ENCODE results near the gene RPS16.

The RPS16 gene

GRCh38 chr19:39434123-39435076 lies 1.3 kb downstream of the RPS16 start:
- H3K4me3 ChIP-seq (ENCODE audit: low read depth, low read length): peak overlapping the region; percentile 99
- no peak for TF ChIP-seq CTCF (conservative IDR thresholded peaks at IDR 0.05; ENCODE audit: low read depth, low read length)
- no peak for DNase-seq (ENCODE audit: low read depth)

GRCh38 chr19:39433480-39434079 lies 2.2 kb downstream of the RPS16 start:
- no peak for TF ChIP-seq CTCF (conservative IDR thresholded peaks at IDR 0.05; ENCODE audit: low read depth, low read length)
- no peak for DNase-seq (ENCODE audit: low read depth)
- H3K4me3 ChIP-seq (ENCODE audit: low read depth, low read length): peak overlapping the region; percentile 10

GRCh38 chr19:39432677-39433025 lies 3.1 kb downstream of the RPS16 start:
- no peak for DNase-seq (ENCODE audit: low read depth)
- H3K4me3 ChIP-seq (ENCODE audit: low read depth, low read length): no peak overlapping the region
- TF ChIP-seq CTCF (conservative IDR thresholded peaks at IDR 0.05; ENCODE audit: low read depth, low read length): no peak

GRCh38 chr19:39430675-39431593 lies 4.8 kb downstream of the RPS16 start:
- peak; percentile 99 for DNase-seq (ENCODE audit: low read depth)
- no peak for TF ChIP-seq CTCF (conservative IDR thresholded peaks at IDR 0.05; ENCODE audit: low read depth, low read length)
- H3K4me3 ChIP-seq (ENCODE audit: low read depth, low read length): peak overlapping the region; percentile 26

- TF ChIP-seq CTCF (conservative IDR thresholded peaks at IDR 0.05; ENCODE audit: low read depth, low read length): no peak
- H3K4me3 ChIP-seq (ENCODE audit: low read depth, low read length): no peak overlapping the region
- peak; percentile 93 for DNase-seq (ENCODE audit: low read depth)
Observed at GRCh38 chr19:39428283-39429112, 7.3 kb downstream of the RPS16 start.

- TF ChIP-seq CTCF (conservative IDR thresholded peaks at IDR 0.05; ENCODE audit: low read depth, low read length): no peak
- H3K4me3 ChIP-seq (ENCODE audit: low read depth, low read length): no peak overlapping the region
- no peak for DNase-seq (ENCODE audit: low read depth)
Observed at GRCh38 chr19:39427707-39428106, 8.0 kb downstream of the RPS16 start.

Measured in choroid plexus epithelial cell (primary cell).